HG03196 (cell line): ENCODE measurements around the gene ELAVL1.
"Not testable (repeated sequence)": the region's sequence is repeated elsewhere in the genome, so short reads cannot be mapped to it uniquely, and the experiment has no call there.

Source experiments
- ATAC-seq: cut with Tn5 transposase; IDR thresholded peaks from one replicate; pipeline ENCODE4 v1.9.1; 2021; ENCODE audit not compliant: unreplicated experiment

Gene ELAVL1

GRCh38 chr19:7941895-7942596 lies 63.4 kb downstream of the ELAVL1 start:
- ATAC-seq: no peak

DNA sequence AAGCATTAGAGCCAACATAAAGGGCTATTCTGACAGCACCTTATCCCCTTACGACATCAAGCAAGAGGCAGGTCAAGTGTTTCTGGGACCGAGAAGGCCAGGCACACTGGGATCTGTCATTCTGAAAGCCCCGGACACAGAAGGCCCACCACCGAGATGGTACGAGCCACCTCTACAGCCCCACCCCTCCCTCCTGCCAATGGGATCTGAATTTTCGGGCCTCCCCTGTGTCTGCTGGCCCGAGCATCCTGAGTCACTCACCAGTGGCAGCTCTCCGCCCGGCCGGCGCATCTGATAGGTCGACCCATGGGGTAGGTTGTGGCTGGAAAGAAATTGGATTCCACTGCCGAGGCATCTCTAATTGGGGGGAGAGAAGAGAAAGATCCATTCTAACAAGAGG lies 64.6 kb downstream of the ELAVL1 start:
- ATAC-seq: no peak

DNA sequence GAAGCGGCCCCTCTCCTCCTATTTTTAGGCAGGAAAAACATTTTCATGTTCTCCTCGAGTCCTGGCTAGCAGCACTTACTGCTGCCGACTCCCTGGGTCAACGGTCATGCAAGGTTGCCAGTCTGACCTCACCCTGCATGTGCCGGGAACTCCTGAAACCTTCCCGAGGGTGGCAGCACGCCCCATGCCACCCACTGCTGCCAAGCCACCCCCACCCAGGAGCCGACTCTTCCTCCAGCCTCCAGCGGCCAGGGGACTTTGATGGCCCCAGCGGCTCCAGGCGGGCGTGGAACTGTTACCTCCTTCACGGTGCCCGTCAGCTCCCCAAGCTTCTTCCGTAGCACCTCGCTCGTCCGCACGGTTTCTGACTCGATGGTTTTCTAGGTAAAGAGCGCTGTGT lies 70.7 kb downstream of the ELAVL1 start:
- ATAC-seq: no peak

DNA sequence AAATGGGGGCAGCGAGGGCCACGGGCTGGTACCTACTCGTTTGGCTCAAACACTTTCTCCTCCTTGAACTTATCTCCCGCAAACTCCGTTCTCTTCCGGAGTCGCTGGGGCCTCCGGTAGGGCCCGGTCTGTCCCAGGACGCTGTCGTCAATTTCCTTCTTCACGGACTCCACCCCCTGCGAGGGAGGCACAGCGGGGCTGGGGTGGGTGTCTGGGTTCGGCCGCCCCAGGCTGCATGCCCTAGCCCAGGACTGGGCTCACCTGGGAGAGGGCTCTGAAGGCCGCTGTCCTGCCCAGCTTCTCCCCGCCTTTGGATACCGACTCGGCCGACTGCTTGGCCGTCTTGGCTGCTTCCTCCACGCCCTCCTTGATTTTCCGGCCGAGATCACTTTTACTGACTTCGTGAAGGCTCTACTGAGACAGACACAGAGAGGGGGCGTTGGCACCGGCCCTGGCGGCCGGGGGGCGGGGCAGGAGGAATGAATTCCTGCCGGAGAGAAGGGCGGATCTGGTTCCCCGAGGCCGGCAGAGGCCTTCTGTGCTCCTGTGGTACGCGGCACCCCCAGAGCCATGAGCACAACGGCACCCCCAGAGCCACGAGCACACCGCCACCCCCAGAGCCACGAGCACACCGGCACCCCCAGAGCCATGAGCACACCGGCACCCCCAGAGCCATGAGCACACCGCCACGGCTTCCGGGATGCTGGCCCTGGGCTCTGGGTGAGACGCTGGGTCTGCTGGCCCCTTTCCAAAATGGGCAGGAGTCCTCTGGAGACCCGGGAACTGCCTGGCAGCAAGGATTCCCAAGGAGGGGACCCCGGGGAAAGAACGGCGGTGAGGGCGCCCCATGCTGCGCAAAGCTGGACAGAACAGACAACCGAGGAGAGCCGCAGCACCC lies 71.4 kb downstream of the ELAVL1 start:
- no peak for ATAC-seq

DNA sequence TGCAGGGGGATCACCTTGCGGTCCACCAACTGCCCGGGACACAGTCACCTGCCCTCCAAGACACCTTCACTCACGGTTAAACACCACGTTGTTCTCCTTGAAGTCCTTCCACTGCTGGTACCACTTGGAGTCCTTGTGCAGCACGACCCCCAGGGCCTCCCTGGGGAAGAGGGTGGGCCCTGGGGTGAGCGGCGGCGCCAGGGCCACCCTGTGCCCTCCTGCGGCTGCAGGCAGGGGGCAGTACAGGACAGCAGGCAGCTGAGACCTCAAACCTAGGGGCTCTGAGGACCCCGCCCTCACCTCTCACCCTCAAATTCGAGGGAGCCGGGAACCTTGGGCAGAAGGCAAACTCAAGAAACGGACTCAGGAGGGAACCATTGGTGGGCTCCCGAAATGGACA lies 72.0 kb downstream of the ELAVL1 start:
- no peak for ATAC-seq

- ATAC-seq: no peak
These were observed 72.5 kb downstream of the ELAVL1 start for GRCh38 chr19:7932930-7933300.

- no peak for ATAC-seq
These were observed 73.0 kb downstream of the ELAVL1 start for GRCh38 chr19:7932276-7932929.

DNA sequence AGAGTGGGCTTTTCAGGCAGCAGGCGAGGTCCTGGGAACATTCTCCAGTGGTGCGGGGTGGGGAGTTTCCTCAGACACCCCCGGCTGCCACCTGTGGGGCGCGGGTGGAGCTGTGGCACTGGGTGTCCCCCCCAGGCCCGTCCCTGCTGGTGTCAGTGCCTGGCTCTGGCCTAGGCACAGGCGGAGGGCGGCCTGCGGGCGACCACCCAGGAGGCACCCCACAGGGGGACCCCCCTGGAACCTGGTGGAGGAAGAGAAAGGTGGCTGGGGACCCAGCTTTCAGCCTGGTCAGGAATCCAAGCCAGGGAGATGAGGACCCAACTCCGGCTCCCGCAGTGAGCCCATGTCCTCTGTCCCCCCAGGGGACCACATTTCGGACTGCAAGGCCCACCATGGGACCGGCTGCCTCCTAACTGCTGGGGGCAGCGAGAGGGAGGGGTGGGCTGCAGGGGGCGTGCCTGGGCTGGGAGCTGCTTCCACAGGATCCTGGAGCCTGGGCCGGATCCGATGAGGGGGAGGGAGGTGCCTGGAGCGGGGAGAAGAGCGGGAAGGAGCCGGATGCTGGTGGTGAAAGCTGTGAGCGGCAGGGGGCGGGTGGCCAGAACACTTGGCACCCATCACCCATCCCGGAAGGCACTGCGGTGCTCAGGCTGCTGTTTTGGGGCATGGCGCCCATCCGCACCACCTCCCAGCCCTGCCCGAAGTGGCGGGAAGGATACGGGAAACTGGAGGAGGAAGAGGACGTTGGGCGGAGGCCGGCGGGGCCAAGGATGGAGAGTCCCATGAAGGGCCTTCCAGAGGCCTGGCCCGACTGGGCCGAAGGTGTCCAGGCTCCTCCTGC lies 74.0 kb downstream of the ELAVL1 start:
- no peak for ATAC-seq

DNA sequence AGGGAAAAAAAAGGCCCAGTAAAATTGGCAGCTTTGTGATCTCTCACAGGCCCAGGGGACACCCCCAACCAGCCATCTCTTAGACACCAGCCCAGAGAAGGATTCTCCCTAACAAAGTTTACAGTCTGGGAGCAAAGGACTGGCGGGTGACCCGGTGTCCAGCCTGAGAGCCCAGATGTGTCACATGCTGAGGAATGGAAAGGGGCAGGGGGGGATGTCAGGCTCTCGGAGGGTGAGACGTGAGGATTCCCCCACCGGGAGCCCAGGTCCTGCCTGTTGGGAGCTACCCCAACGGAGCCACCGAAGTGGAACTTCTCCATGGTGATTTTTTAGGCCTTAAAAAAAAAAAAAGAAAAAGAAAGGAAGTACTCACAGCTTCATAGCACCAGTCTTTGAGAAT lies 74.7 kb downstream of the ELAVL1 start:
- no peak for ATAC-seq

GRCh38 chr19:7930030-7930429 lies 75.4 kb downstream of the ELAVL1 start:
- ATAC-seq: not testable (repeated sequence)

DNA sequence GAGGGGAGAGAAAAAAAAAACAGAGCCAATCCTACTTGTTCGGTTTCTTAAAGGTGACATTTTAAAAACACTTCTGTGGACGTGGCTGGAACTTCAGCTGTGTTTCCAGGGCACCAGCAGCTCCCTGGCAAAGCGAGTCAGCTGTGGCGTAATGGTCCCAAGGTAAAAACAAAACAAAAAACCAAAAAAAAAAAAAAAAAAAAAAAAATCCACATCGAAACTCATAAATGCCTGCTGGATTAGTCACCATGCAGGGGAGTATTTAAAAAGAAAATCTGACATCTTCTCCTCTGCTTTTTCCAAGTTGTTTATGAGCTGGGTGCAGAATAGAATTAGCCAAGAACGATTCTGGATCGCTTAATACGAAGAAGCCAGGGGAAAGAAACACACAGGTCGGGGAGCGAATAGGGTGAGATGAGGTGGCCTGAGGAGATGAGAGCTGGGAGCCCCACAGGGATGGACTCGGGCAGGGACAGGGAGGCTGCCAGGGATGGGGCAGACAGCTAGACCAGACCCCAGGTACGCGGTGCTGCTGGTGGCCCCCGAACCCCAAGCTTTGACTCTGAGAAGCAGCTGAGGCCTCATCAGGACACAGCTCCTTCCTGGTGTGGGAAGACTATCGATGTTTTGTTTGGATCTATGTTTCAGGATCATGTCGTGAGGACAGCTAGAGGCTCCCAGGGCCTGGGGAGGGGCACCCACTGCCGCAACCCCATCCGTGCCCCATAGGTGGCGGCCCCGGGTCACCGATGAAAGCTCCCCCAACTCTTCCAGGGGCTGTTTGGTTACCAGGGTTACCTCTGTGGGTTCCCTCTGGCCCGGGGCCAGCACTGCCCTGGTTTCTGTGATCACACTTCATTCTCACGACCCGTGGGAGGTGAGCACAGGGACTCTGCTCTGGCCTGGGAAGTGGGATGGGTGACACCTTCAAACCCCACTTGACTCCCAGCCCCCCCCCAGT lies 76.4 kb downstream of the ELAVL1 start:
- no peak for ATAC-seq

GRCh38 chr19:7928334-7928706 lies 77.1 kb downstream of the ELAVL1 start:
- no peak for ATAC-seq

DNA sequence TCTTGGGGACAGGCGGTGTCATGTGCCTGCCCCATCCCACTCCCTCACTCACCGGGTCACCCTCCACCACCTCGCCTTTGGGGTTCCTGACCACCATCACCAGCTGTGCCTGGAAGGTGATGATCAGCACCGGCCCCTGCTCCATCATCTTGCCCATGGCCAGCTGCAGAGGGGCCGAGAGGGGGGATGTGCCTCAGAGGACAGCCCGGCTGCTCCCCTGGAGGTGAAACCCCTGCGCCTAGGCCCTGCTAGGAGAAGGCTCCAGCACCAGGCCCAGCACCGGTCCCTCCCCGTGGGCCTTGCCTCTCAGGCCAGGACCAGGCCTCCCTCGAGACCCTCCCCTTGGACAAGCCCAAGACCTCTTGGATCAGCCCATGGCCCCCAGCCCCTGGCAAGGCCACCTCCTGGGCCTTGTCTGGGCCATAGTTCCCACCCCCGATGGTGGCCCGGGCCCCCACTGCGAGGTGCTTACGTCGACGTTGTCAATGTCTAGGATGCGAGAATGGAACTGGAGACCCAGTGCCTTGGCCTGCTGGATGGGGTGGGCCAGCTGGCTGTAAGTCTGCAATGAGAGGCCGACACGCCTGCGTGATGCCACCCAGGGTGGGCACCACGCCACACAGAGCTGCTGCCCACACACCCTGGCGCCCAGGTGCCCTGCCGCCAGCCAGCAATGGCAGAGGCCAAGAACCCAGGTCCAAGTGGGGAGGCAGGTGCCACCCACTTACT lies 77.7 kb downstream of the ELAVL1 start:
- no peak for ATAC-seq

GRCh38 chr19:7926727-7927604 lies 78.5 kb downstream of the ELAVL1 start:
- ATAC-seq: no peak

GRCh38 chr19:7926021-7926726 lies 79.3 kb downstream of the ELAVL1 start, which contains the start of gene CTXN1:
Gene CTXN1 (minus strand): TSS chr19:7926135. CDS start chr19:7925538, 597 bp downstream.
- no peak for ATAC-seq

DNA sequence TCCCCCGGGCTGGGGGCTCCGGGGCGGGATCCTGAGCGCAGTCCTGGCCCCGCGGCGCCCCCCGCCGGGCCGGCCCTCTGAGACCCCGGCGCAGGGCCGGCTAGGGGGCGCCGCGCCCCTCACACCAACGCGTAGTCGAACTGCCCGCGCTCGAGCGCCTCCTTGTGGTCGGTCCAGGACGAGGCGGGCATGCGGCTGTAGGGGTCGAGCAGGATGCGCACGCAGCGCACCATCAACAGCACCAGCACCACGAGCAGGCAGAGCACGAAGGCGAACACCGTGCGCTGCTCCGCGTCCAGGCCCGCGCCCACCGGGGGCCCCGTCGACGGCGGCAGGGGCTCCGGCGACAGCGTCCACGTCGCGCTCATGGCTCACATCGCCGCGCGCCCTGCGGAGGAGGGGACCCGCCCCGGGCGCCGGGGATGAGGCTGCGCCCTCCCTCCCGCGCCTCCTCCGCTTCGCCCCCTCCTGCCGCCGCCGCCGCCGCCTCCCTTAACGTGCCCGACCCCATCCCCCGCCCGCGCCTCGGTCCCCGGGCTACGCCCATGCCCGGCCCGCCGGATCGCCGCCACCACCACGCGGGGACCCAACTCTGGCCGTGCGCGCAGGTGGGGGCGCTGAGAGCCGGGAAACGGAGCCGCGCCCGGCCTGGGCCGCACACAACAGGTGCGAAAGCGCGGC lies 80.1 kb downstream of the ELAVL1 start:
- no peak for ATAC-seq

- no peak for ATAC-seq
These were observed 80.7 kb downstream of the ELAVL1 start for GRCh38 chr19:7924651-7925170.
